Peyer's patch (tissue), 4 donors: ENCODE results near the gene PXDN. TPM values are rescaled to one million over a fixed set of nuclear protein-coding genes. Genes with fewer than 3 reads are reported as not detected.

ENCODE experiments used
- DNase-seq, 3 donors: peaks; one replicate each; pipeline ENCODE4 v3.0.0-alpha.2; 2017 to 2019
- H3K27ac ChIP-seq, 4 donors: fragments of 200-600 bp; sonication (generic); one replicate each; pipeline ENCODE4 v1.5.1; 2016 to 2019
- H3K27me3 ChIP-seq, 2 donors: fragments of 200-600 bp; sonication (generic); one replicate each; pipeline ENCODE4 v1.5.1; 2019
- H3K36me3 ChIP-seq, 3 donors: fragments of 200-600 bp; sonication (generic); one replicate each; pipeline ENCODE4 v1.5.1; 2016 to 2019
- H3K4me1 ChIP-seq, 4 donors: fragments of 200-600 bp; sonication (generic); one replicate each; pipeline ENCODE4 v1.5.1; 2016 to 2019
- H3K4me3 ChIP-seq, 4 donors: fragments of 200-600 bp; sonication (generic); 1 replicate in 3 of 4; 2 replicates in 1 of 4; pipeline ENCODE4 v1.5.1; 2016 to 2019; ENCODE audit warnings: mild to moderate bottlenecking in 1 of 4
- H3K9me3 ChIP-seq, 4 donors: fragments of 200-600 bp; sonication (generic); one replicate each; pipeline ENCODE4 v1.5.1; 2016 to 2019; ENCODE audit warnings: mild to moderate bottlenecking in 1 of 4
- POLR2A ChIP-seq, 2 donors: fragments of 450-650 bp; IDR thresholded peaks; one replicate each; pipeline ENCODE4 v1.5.1; 2017; ENCODE audit warnings: antibody characterized with exemption in 2 of 2, mild to moderate bottlenecking in 2 of 2, moderate library complexity in 2 of 2
- total RNA-seq, 4 donors: library from RNA; depleted of rRNA; stranded (reverse); fragments of >200 nt; gene quantifications; one replicate each; pipeline ENCODE4 v1.1.0, GENCODE V29; 2016
- TF ChIP-seq, protein P1 (sequence below), 6 experiments: fragments of 450-650 bp in 4 of 6; fragments of 200-600 bp in 2 of 6; sonication (generic) in 1 of 6; IDR thresholded peaks; one replicate each; pipeline ENCODE4 v1.5.1; 2017 to 2019; ENCODE audit warnings: antibody characterized with exemption in 6 of 6, mild to moderate bottlenecking in 3 of 6, moderate library complexity in 1 of 6

Gene PXDN
- total RNA-seq, 4 donors from 2014 or later = 7.5 to 148 (median 21.0) TPM

DNA sequence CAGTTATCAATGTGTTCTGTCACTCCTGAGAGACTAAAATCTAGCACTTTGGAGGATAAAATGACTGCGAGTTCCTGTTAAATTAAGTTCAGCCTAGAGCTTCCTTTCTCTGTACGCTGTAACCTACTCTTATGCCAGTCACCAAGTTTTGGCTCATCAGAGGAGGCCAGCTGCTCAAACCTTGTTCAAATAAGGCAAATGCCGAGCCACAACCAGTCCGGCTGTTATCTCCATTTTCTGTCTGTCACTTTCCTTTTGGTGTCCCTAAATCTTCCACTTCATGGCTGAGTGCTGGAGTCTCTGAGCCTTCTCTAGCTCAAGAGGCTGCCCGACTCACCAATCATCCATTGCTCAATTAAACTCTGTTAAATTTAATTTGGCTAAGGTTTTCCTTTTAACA is 33.5 kb upstream of the PXDN start:
- TF ChIP-seq POLR2A (IDR thresholded peaks at IDR 0.05) = no peak
- TF ChIP-seq, protein P1, sequence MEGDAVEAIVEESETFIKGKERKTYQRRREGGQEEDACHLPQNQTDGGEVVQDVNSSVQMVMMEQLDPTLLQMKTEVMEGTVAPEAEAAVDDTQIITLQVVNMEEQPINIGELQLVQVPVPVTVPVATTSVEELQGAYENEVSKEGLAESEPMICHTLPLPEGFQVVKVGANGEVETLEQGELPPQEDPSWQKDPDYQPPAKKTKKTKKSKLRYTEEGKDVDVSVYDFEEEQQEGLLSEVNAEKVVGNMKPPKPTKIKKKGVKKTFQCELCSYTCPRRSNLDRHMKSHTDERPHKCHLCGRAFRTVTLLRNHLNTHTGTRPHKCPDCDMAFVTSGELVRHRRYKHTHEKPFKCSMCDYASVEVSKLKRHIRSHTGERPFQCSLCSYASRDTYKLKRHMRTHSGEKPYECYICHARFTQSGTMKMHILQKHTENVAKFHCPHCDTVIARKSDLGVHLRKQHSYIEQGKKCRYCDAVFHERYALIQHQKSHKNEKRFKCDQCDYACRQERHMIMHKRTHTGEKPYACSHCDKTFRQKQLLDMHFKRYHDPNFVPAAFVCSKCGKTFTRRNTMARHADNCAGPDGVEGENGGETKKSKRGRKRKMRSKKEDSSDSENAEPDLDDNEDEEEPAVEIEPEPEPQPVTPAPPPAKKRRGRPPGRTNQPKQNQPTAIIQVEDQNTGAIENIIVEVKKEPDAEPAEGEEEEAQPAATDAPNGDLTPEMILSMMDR (IDR thresholded peaks at IDR 0.05) = no peak
- H3K36me3 ChIP-seq = no peaks in the 10 kb centered on the region
- no peak for DNase-seq
- H3K9me3 ChIP-seq = no peaks in the 10 kb centered on the region
- H3K27me3 ChIP-seq = no peaks in the 10 kb centered on the region
- H3K27ac ChIP-seq = no peak overlapping the region
- no peak overlapping the region for H3K4me3 ChIP-seq
- H3K4me1 ChIP-seq = no peaks in the 10 kb centered on the region

DNA sequence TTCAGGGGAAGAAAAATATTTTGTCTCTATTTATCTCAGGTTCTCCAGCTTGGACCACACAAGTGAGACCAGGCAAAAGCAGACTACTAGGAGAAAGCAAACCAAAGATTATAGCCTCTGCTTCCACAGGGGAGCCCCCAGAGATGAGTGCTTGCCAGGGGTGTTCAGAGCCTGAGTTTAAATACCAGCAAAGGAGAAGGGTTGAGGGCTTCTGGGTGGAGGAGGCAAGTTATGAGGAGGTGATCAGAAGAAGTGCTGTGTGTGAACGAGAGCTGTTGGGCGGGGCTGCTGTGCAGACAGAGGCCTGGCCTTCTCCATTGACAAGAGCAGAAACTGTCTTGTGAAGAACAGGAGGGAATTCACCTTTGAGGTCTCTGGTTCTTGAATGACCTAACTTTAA is 32.8 kb upstream of the PXDN start:
- no peak overlapping the region for H3K4me3 ChIP-seq
- H3K9me3 ChIP-seq = no peaks in the 10 kb centered on the region
- no peak overlapping the region for H3K27ac ChIP-seq
- TF ChIP-seq, protein P1 (IDR thresholded peaks at IDR 0.05) = no peak
- no peak for TF ChIP-seq POLR2A (IDR thresholded peaks at IDR 0.05)
- H3K4me1 ChIP-seq = no peaks in the 10 kb centered on the region
- no peaks in the 10 kb centered on the region for H3K36me3 ChIP-seq
- no peak for DNase-seq
- H3K27me3 ChIP-seq = no peaks in the 10 kb centered on the region

DNA sequence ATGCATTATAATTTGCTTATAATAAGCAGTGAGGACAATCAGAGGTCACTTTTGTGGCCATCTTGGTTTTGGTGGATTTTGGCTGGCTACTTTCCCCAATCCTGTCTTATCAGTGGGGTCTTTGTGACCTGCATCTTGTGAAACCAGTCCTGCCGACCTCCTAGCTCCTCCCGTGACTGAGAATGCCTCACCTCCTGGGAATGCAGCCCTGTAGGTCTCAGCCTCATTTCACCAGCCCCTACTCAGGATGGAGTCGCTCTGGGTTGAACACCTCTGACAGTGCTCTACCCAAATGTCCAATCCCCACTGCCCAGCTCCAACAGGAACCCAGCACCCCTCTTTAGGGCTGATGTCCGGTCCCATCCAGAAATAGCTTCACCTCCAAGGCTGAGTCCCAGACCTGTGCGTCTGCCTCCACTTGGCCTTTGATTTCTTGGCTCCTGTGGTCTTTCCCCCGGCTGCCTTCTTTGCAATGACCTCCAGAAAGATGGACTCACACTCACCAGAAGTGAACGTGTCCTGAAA is 31.3 kb upstream of the PXDN start:
- no peak for TF ChIP-seq POLR2A (IDR thresholded peaks at IDR 0.05)
- TF ChIP-seq, protein P1 (IDR thresholded peaks at IDR 0.05) = no peak
- Histone ChIP-seq H3K27me3 (no peaks in the 10 kb centered on the region), H3K9me3 (no peaks in the 10 kb centered on the region), H3K27ac (no peak overlapping the region), H3K4me1 (no peaks in the 10 kb centered on the region), H3K4me3 (no peak overlapping the region), H3K36me3 (no peaks in the 10 kb centered on the region)
- no peak for DNase-seq

DNA sequence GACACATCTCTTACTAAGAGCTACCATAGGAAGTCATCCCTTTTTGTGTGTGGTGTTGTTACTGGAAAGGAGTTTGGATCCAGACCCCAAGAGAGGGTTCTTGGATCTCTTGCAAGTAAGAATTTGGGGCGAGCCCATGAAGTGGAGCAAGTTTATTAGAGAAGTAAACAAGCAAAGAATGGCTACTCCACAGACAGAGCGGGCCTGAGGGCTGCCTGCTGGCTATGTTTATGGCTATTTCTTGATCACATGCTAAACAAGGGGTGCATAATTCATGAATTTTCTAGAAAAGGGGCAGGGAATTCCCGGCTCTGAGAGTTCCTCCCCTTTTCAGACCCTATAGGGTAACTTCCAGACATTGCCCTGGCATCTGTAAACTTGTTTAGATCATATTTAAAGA is 30.6 kb upstream of the PXDN start:
- no peak overlapping the region for H3K4me3 ChIP-seq
- no peak for DNase-seq
- no peaks in the 10 kb centered on the region for H3K9me3 ChIP-seq
- no peaks in the 10 kb centered on the region for H3K4me1 ChIP-seq
- H3K27me3 ChIP-seq = no peaks in the 10 kb centered on the region
- no peak for TF ChIP-seq POLR2A (IDR thresholded peaks at IDR 0.05)
- TF ChIP-seq, protein P1 (IDR thresholded peaks at IDR 0.05) = no peak
- H3K27ac ChIP-seq = no peak overlapping the region
- H3K36me3 ChIP-seq = no peaks in the 10 kb centered on the region

DNA sequence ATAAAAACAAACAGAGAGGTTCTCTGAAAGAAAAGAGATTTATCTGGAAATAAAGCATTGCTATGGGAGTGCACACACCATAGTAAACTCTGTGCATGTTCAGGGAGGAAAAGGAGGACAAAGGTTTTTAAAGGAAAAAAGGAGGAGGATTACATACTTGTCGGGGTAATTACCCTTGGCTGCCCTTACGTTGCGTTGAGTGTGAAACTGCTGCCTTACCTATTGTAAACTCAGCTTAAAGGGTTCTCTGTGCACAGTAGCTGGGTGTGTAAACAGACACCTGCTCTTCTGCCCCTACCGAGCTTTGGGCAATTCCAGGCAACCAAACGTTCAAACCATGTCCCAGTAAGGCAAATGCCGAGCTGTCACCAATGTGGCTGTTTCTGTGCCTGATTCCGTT is 29.6 kb upstream of the PXDN start:
- H3K4me3 ChIP-seq = no peak overlapping the region
- H3K27me3 ChIP-seq = no peaks in the 10 kb centered on the region
- DNase-seq = no peak
- no peak for TF ChIP-seq POLR2A (IDR thresholded peaks at IDR 0.05)
- TF ChIP-seq, protein P1 (IDR thresholded peaks at IDR 0.05) = no peak
- H3K36me3 ChIP-seq = no peaks in the 10 kb centered on the region
- no peaks in the 10 kb centered on the region for H3K9me3 ChIP-seq
- no peaks in the 10 kb centered on the region for H3K4me1 ChIP-seq
- no peak overlapping the region for H3K27ac ChIP-seq
